Right lobe of liver (tissue), 6 donors: ENCODE measurements around the gene PLAGL2. TPM values are rescaled to one million over a fixed set of nuclear protein-coding genes. Genes with fewer than 3 reads are reported as not detected.

Experiments used
- ATAC-seq, 4 donors: fragments of 200-7000 bp; cut with Tn5 transposase; one replicate each; pipeline ENCODE4 v1.9.1; 2020; ENCODE audit warnings: mild to moderate bottlenecking in 4 of 4, moderate library complexity in 4 of 4
- DNase-seq, 3 donors: peaks; one replicate each; pipeline ENCODE4 v3.0.0-alpha.2; 2020
- H3K27ac ChIP-seq, 3 donors: fragments of 200-600 bp; one replicate each; pipeline ENCODE4 v1.8.0; 2022
- H3K27me3 ChIP-seq, 2 donors: fragments of 200-600 bp; one replicate each; pipeline ENCODE4 v1.8.0; 2022
- H3K36me3 ChIP-seq, 4 donors: fragments of 200-600 bp; sonication (generic) in 1 of 4; one replicate each; pipeline versions ENCODE4 v1.5.1 to v1.8.0; 2017 to 2022; ENCODE audit warnings: control low read depth in 1 of 4
- H3K4me1 ChIP-seq, 4 donors: fragments of 200-600 bp; sonication (generic) in 1 of 4; one replicate each; pipeline versions ENCODE4 v1.5.1 to v1.8.0; 2017 to 2022; ENCODE audit warnings: control low read depth in 1 of 4
- H3K4me3 ChIP-seq, 3 donors: fragments of 200-600 bp; one replicate each; pipeline ENCODE4 v1.8.0; 2022
- H3K9me3 ChIP-seq, 4 donors: fragments of 200-600 bp; sonication (generic) in 1 of 4; one replicate each; pipeline versions ENCODE4 v1.5.1 to v1.8.0; 2017 to 2022; ENCODE audit warnings: control low read depth in 1 of 4
- CTCF ChIP-seq, 4 donors: fragments of 200-600 bp in 3 of 4; fragments of 450-650 bp in 1 of 4; IDR thresholded peaks; one replicate each; pipeline versions ENCODE4 v1.5.1 to v1.8.0; 2016 to 2022; ENCODE audit warnings: antibody characterized with exemption in 4 of 4, mild to moderate bottlenecking in 2 of 4
- POLR2A ChIP-seq: fragments of 450-650 bp; IDR thresholded peaks from one replicate; pipeline ENCODE4 v1.6.1; 2017; ENCODE audit warnings: antibody characterized with exemption, mild to moderate bottlenecking
- WGBS: methylation state at CpG from one replicate; pipeline ENCODE4 v1.1.6; 2018; ENCODE audit warnings: low coverage, low lambda C conversion rate; ENCODE audit not compliant: insufficient coverage; ENCODE audit errors: missing lambda C conversion rate; 5-methylcytosine and 5-hydroxymethylcytosine counted together
- intact Hi-C, 2 donors: fragments of 100-400 bp; cut with DNase I; formaldehyde crosslinking; loops; one replicate each; pipeline versions ENCODE4 v1.11.2 to v1.14.1; 2022
- total RNA-seq, 6 experiments: library from RNA; depleted of rRNA in 2 of 6; stranded (reverse); fragments of >200 nt in 2 of 6; fragmentation: NEBNext Ultra II Directional in 3 of 6; extraction: Animal tissue kit (Norgen Biotek cat#: 25700) in 3 of 6; gene quantifications; one replicate each; pipeline versions ENCODE4 v1.1.0 to v1.2.4, GENCODE V29; 2016 to 2023
- donor health status: DM: no; HTN: yes; CAD: no.
- donor health status: DM: no; HTN: no; CAD: no.
- donor health status: DM: no; HTN: no; CAD: no.
- donor health status: DM: no; HTN: yes; CAD: no.
- donor health status: DM: no; HTN: yes; CAD: no.

Gene PLAGL2
- total RNA-seq, 6 experiments from 2014 or later: 1.5 to 3.1 (median 2.4) TPM

- Histone ChIP-seq H3K4me3 (no peak overlapping the region), H3K9me3 (no peaks in the 10 kb centered on the region), H3K36me3 (peaks cover 0 to 30% (median 10%) of the 10 kb centered on the region in 4 donors), H3K27me3 (no peaks in the 10 kb centered on the region), H3K27ac (peak overlapping the region in 2 of 3 donors; percentile 6 to 29), H3K4me1 (peaks cover 0 to 40% (median 13%) of the 10 kb centered on the region in 4 donors)
- ATAC-seq: no peak
- TF ChIP-seq POLR2A (no peak), CTCF (IDR thresholded peaks at IDR 0.05) (no peak)
- no peak for DNase-seq
- intact Hi-C loops: no loop called here
These were observed 24.9 kb upstream of the PLAGL2 start for GRCh38 chr20:32232326-32232886.

DNA sequence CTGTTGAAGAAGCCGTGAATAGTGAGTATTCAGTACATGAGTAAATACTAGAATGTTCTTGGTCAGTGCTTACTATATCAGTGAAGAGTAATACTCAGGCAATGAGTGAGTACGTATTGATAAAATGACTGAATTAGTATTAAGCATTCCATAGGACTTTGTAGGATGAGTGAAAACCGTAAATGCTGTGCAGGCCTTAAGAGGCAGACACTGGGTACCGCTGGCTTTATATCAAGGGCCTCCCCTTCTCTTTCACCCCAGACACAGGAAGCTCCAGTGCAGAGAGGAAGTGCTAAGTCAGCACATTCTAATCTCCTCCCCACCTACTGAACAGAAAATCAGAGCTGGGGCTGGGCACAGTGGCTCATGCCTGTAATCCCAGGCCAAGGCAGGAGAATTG, 24.3 kb upstream of the PLAGL2 start:
- H3K27ac ChIP-seq: peak overlapping the region in 2 of 3 donors; percentile 6 to 29
- DNase-seq (no peak), ATAC-seq (peak; percentile 22 to 38 (median 30))
- no peak overlapping the region for H3K4me3 ChIP-seq
- peaks cover 0 to 44% (median 15%) of the 10 kb centered on the region in 4 donors for H3K4me1 ChIP-seq
- TF ChIP-seq CTCF (IDR thresholded peaks at IDR 0.05): no peak
- no peaks in the 10 kb centered on the region for H3K9me3 ChIP-seq
- H3K36me3 ChIP-seq: peaks cover 0 to 30% (median 10%) of the 10 kb centered on the region in 4 donors
- WGBS: 51% methylated on average over 4 of the region's 4 CpGs
- intact Hi-C loops: no loop called here
- no peaks in the 10 kb centered on the region for H3K27me3 ChIP-seq

- 97% methylated on average over 4 of the region's 4 CpGs for WGBS
- H3K36me3 ChIP-seq: peaks cover 0 to 30% (median 10%) of the 10 kb centered on the region in 4 donors
These were observed 23.7 kb upstream of the PLAGL2 start for GRCh38 chr20:32231245-32231644.

DNA sequence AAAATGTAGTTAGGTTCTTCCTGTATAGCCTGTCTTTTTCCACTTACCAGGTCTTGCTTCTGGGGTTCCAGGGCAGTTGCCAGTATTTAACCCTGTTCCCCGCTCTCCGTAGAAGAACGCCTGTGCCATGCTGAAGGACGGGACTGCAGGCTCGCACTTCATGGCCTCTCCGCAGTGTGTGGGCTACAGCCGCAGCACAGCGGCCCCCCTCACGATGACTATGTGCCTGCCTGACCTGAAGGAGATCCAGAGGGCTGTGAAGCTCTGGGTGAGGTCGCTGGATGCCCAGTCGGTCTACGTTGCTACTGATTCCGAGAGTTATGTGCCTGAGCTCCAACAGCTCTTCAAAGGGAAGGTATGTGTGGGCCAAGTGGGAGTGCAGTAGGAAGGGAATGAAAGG, 23.2 kb upstream of the PLAGL2 start:
- H3K27ac ChIP-seq: no peak overlapping the region
- no peaks in the 10 kb centered on the region for H3K27me3 ChIP-seq
- H3K36me3 ChIP-seq: peaks cover 0 to 30% (median 10%) of the 10 kb centered on the region in 4 donors
- no peak for TF ChIP-seq POLR2A
- TF ChIP-seq CTCF (IDR thresholded peaks at IDR 0.05): no peak
- intact Hi-C loops: no loop called here
- H3K4me3 ChIP-seq: no peak overlapping the region
- no peaks in the 10 kb centered on the region for H3K9me3 ChIP-seq
- H3K4me1 ChIP-seq: peaks cover 0 to 39% (median 13%) of the 10 kb centered on the region in 4 donors
- WGBS: 92% methylated on average over 4 of the region's 13 CpGs
- DNase-seq (no peak), ATAC-seq (no peak)

More at GRCh38 chr20:32231245-32231644, 23.7 kb upstream of the PLAGL2 start:
- Histone ChIP-seq H3K27ac (no peak overlapping the region), H3K9me3 (no peaks in the 10 kb centered on the region), H3K4me1 (peaks cover 0 to 44% (median 15%) of the 10 kb centered on the region in 4 donors), H3K4me3 (no peak overlapping the region), H3K27me3 (no peaks in the 10 kb centered on the region)
- ATAC-seq: no peak
- TF ChIP-seq CTCF (IDR thresholded peaks at IDR 0.05) (no peak), POLR2A (no peak)
- no peak for DNase-seq
- intact Hi-C loops: no loop called here
